Left ventricle myocardium superior (tissue), 1 donor: ENCODE results near the gene PRKCA. TPM values are rescaled to one million over a fixed set of nuclear protein-coding genes. Genes with fewer than 3 reads are reported as not detected.
"Not testable (repeated sequence)": the region's sequence is repeated elsewhere in the genome, so short reads cannot be mapped to it uniquely, and the experiment has no call there.

ENCODE experiments used
- ATAC-seq: fragments of 200-7000 bp; cut with Tn5 transposase; one replicate; pipeline ENCODE4 v1.9.1; 2020; ENCODE audit warnings: mild to moderate bottlenecking, moderate library complexity
- DNase-seq: peaks from one replicate; pipeline ENCODE4 v3.0.0-alpha.2; 2020
- intact Hi-C: fragments of 100-400 bp; cut with micrococcal nuclease; formaldehyde crosslinking; loops from one replicate; pipeline ENCODE4 v1.11.0; 2022
- total RNA-seq: library from RNA; stranded (reverse); fragmentation: NEBNext Ultra II Directional; extraction: Animal tissue kit (Norgen Biotek cat#: 25700); gene quantifications from one replicate; pipeline ENCODE4 v1.2.1, GENCODE V29; 2021
- donor health status: DM: no; HTN: yes; CAD: no; lungs with severe emphysema.

The PRKCA gene
- total RNA-seq, 1 donor from 2014 or later = 5.9 TPM

DNA sequence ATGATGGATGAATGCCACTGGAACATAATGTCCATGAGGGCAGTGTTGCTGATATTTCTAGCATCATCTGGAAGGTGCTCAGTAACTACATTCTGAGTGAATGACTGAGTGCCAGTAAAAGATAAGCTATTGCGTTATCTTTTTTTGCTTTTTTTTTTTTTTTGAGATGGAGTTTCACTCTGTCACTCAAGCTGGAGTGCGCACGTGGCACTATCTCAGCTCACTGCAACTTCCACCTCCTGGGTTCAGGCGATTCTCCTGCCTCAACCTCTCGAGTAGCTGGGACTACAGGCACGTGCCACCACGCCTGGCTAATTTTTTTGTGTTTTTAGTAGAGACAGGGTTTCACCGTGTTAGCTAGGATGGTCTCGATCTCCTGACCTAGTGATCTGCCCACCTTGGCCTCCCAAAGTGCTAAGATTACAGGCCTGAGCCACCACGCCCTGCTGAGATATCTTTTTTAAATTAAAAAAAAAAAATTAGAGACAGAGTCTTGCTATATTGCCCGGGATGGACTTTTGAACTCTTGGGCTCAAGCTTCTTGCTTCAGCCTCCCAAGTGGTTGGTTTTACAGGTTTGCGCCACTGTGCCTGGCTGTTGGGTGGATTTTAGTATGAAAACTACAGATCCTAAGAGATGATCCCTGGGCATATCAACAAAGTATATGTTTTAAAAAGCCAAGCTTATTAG, 43.7 kb downstream of the PRKCA start:
- ATAC-seq, intact Hi-C loops, DNase-seq: not testable (repeated sequence)

DNA sequence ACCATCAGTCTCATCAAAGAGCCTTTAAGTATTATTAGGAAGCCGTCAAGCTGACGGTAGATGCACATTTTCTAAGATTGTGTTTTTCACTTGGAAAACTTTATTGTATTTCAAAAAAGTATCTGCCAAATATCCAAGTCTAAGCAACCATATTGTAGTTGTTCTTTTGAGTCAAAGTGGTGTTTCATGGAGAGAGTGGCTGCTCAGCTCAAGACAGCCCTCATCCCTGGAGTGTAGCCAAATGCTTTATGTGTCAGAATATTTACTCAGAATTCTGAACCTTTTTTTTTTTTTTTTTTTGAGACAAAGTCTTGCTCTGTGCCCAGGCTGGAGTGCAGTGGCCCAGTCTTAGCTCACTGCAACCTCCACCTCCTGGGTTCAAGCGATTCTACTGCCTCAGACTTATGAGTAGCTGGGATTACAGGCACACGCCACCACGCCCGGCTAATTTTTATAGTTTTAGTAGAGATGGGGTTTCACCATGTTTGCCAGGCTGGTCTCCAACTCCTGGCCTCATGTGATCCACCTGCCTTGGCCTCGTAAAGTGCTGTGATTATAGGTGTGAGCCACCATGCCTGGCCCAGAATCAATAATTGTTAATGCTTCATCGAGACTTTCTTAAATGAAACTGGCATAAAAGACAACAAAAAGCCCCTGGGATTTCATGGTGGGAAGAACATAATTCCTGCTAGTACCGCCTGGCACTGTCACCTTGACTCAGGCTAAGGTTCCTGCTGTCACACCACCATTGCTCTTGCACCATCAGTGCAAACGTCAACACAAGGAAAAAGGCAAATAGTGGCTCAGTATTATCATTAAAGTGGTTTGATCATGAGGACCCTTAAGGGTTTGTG, 45.5 kb downstream of the PRKCA start:
- intact Hi-C loops = no loop called here
- no peak for DNase-seq
- no peak for ATAC-seq

DNA sequence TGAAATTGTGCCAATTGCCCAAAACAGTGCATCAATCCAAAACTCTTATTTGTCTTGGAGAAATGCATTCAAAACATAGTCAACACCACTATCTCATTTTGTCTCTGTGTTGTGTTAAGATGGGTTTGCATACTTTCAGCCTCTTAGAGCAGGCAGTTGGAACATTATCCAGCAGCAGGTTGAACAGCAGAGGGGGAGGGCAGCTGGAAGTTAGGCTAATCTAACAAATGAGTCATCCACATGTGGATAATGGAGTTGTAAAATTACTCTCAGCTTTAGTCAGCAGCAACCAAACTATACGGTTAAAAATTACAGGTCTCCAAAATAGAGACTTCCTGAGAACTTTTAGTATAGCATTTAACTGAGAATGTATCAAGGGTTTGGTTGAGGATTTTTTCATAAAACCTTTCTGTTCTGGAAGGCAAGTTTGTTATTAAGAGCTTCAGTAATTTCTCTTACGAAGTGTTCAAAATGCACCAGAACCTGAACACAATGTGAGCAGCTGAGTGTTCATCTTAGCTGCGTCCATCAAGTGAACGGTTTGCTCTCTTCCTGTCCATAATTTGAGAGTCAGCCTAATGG, 46.3 kb downstream of the PRKCA start:
- DNase-seq (no peak), ATAC-seq (peak; percentile 92)
- intact Hi-C loops = no loop called here

DNA sequence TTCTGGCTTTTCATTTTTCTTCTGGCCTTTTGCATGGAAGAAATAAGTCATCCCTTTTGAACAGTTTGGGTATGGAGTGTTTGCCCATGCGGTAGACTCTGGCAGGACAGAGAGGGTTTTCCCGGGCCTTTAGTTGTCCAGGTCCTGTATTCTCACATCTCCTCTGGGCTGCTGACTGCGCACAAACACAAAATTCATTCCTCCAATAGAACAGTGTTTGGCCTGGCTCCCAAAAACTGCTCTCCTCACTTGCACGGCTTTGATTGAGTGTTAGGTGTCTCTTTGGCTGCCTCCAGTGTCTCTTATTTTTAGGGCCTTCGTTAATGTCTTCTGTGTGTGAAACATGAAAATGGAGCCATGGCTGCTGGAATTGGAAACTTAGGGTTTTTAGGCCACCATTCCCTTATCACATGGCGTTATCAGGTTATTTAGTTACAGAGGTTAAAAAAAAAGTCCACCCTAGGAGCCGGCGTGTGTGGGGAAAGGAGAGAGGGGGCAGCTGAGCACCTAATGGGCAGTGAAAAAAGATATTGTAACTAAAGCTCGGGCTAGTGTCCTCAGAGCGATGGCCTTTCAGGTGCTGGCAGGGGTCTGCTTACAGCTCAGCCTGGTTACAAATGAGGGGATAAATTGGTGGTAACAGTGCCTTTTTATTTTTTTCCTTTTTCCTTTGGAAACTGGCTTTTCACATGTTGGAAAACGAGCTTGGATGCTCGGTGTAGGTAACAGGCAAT, 47.3 kb downstream of the PRKCA start:
- intact Hi-C loops = no loop called here
- DNase-seq (no peak), ATAC-seq (peak; percentile 81)

GRCh38 chr17:66350576-66350975, 48.2 kb downstream of the PRKCA start:
- intact Hi-C loops, DNase-seq, ATAC-seq: not testable (repeated sequence)

- intact Hi-C loops = no loop called here
- DNase-seq (peak; percentile 49), ATAC-seq (no peak)
Measured at GRCh38 chr17:66351033-66351432, 48.6 kb downstream of the PRKCA start.

DNA sequence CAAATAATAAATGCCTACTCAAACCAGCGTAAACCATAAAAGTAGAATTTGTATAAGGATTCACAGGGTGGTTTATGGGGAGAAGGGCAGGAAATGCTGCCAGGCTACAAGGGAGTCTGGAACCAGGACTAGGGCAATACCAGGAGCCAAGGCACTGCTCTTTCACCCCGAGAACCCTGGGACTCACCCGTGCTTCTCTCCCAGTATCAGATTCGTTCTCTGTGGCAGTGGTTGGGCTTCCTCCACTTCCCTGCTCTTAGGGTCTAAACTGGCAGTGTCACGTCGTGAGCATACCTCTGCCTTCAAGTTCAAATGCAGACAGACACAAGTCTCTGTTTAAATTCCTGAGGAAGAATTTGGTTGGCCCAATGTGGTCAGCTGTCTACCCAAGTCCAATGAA, 49.3 kb downstream of the PRKCA start:
- no peak for ATAC-seq
- intact Hi-C loops = no loop called here
- DNase-seq = no peak

DNA sequence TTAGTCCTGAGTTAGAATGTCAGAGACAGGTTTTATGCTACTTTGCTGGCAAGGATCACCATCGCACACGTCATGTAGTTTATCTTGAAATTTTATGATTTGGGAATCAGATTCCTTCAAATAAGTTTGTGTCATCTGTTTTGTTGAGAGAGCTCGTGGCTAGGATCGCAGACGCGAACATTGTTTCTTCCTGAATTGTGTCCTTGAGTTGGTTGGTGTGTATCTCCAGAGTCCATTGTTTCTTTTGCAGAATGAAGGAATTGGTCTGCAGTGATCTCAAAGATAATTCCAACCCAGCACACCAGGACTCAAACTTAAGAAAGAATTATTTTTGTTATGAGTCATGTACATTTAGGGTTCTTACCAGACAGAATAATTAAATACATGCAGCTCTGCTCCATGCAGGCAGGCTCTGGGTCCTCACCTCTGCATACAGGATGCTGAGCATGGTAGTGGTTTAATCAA, 51.6 kb downstream of the PRKCA start:
- intact Hi-C loops = no loop called here
- DNase-seq (no peak), ATAC-seq (no peak)

- ATAC-seq (no peak), DNase-seq (no peak)
- intact Hi-C loops = no loop called here
Measured at GRCh38 chr17:66354472-66354871, 52.1 kb downstream of the PRKCA start.

DNA sequence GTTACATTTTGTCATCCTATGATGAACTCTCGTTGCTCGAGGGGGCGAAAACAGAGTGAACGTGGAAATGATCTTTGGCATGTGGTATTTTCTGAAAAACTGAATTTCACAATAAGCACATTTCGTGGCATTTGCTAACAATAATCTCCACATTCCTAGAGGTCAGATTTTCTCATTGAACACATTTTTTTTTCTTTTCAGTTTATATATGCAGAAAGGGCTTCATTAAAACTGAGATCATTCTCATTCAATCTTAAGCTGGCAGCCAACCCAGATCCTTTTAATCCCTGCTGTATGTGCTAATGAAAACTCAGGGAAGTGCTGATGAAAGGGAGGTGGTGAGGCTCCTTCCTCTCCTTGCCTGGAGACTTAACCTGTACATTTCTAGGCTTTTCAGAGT, 52.6 kb downstream of the PRKCA start:
- intact Hi-C loops = no loop called here
- DNase-seq = no peak
- ATAC-seq = no peak

GRCh38 chr17:66355510-66355909, 53.1 kb downstream of the PRKCA start:
- intact Hi-C loops = no loop called here
- no peak for DNase-seq
- ATAC-seq = no peak

GRCh38 chr17:66357037-66357436, 54.6 kb downstream of the PRKCA start:
- ATAC-seq = no peak
- intact Hi-C loops = no loop called here
- no peak for DNase-seq

- ATAC-seq = no peak
- DNase-seq = no peak
- intact Hi-C loops = no loop called here
Measured at GRCh38 chr17:66359351-66359750, 56.9 kb downstream of the PRKCA start.

GRCh38 chr17:66360961-66361565, 58.6 kb downstream of the PRKCA start:
- intact Hi-C loops, ATAC-seq: not testable (repeated sequence)

DNA sequence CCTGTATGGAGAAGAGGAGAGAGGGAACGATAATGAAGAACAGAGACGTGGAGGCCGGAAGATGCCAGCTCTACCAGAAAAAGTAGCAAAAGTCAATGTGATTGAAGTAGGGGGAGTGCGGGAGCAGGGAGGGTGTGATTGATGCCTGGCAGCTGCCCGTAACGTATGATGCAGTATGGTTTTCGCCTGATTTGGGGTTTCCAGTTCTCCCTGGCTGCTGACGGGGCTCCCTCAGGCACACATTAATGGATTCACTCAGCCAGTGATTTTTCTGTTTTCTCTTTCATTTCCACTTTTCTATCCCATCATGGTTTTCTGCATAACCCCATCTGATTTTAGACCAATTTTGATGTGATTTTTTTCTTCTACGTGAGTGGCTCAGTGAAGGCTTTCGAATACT, 62.1 kb downstream of the PRKCA start:
- DNase-seq (no peak), ATAC-seq (no peak)
- intact Hi-C loops = no loop called here

More at GRCh38 chr17:66360961-66361565, 58.6 kb downstream of the PRKCA start:
- DNase-seq = not testable (repeated sequence)

- ATAC-seq (no peak), DNase-seq (no peak)
- intact Hi-C loops = no loop called here
Measured at GRCh38 chr17:66364990-66365490, 62.6 kb downstream of the PRKCA start.

GRCh38 chr17:66365903-66366302, 63.5 kb downstream of the PRKCA start:
- intact Hi-C loops = no loop called here
- ATAC-seq (no peak), DNase-seq (no peak)

GRCh38 chr17:66367107-66367506, 64.7 kb downstream of the PRKCA start:
- DNase-seq (no peak), ATAC-seq (no peak)
- intact Hi-C loops = no loop called here

- intact Hi-C loops = no loop called here
- ATAC-seq = no peak
- no peak for DNase-seq
Measured at GRCh38 chr17:66369830-66370229, 67.4 kb downstream of the PRKCA start.
